Esophagus mucosa (tissue), 1 donor: Measurements from ENCODE around the gene SDHAF2. TPM values are rescaled to one million over a fixed set of nuclear protein-coding genes. Genes with fewer than 3 reads are reported as not detected.

Source experiments
- total RNA-seq: library from RNA; stranded (reverse); gene quantifications from one replicate; pipeline ENCODE4 v1.2.4, GENCODE V29; 2023
- donor health status: DM: yes; HTN: yes; CAD: no.

SDHAF2 gene
- total RNA-seq, 1 donor from 2014 or later = 24.7 TPM

Other genes starting within 250 kb of the SDHAF2 start
- gene PGA3, start 226.6 kb upstream of the SDHAF2 start, total RNA-seq = not detected
- gene PGA4, start 207.8 kb upstream of the SDHAF2 start, total RNA-seq = not detected
- gene PGA5, start 188.9 kb upstream of the SDHAF2 start, total RNA-seq = not detected
- gene VWCE, start 134.8 kb upstream of the SDHAF2 start, total RNA-seq = 0.52 TPM
- 130 TPM for gene DDB1, start 97.0 kb upstream of the SDHAF2 start, total RNA-seq
- 46.0 TPM for gene TKFC, start 96.9 kb upstream of the SDHAF2 start, total RNA-seq
- gene CYB561A3, start 68.2 kb upstream of the SDHAF2 start, total RNA-seq = 27.7 TPM
- gene TMEM138, start 67.8 kb upstream of the SDHAF2 start, total RNA-seq = 23.1 TPM
- gene TMEM216, start 37.5 kb upstream of the SDHAF2 start, total RNA-seq = 7.3 TPM
- 44.8 TPM for gene CPSF7, start 149 bp upstream of the SDHAF2 start, total RNA-seq
- 0.12 TPM for gene LRRC10B, start 78.6 kb downstream of the SDHAF2 start, total RNA-seq
- gene SYT7, start 151.0 kb downstream of the SDHAF2 start, total RNA-seq = 3.6 TPM